ENCODE data around the gene PAX2.

DNA sequence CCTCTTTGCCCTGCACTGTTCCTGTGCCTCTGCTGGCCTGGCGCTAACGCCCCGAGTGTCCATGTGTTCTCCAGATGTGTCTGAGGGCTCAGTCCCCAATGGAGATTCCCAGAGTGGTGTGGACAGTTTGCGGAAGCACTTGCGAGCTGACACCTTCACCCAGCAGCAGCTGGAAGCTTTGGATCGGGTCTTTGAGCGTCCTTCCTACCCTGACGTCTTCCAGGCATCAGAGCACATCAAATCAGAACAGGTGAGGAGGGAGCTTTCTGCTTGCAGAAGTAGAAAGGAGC lies 60.9 kb downstream of the PAX2 start:
- TF ChIP-seq POLR2AphosphoS5 (IDR thresholded peaks at IDR 0.05; ENCODE audit: low read depth, low read length), result no peak
- no peak for TF ChIP-seq POLR2A (IDR thresholded peaks at IDR 0.05; ENCODE audit: low read depth, low read length)
- TF ChIP-seq TAF1 (IDR thresholded peaks at IDR 0.05; ENCODE audit: low read depth, low read length), result no peak
- no peak for TF ChIP-seq SPI1 (IDR thresholded peaks at IDR 0.05; ENCODE audit: low read depth, low read length)
- TF ChIP-seq PAX5 (IDR thresholded peaks at IDR 0.05; ENCODE audit: insufficient read depth, low read length, severe bottlenecking), result no peak
- no peak for TF ChIP-seq POU2F2 (IDR thresholded peaks at IDR 0.05; ENCODE audit: low read depth, low read length)
